NCI-H187 (cell line): ENCODE data around the gene SMPD3.

Experiments
- DNase-seq, 2 experiments: peaks; one replicate each; lab custom pipeline; 2025; lab: John Stamatoyannopoulos, UW

The SMPD3 gene

DNA sequence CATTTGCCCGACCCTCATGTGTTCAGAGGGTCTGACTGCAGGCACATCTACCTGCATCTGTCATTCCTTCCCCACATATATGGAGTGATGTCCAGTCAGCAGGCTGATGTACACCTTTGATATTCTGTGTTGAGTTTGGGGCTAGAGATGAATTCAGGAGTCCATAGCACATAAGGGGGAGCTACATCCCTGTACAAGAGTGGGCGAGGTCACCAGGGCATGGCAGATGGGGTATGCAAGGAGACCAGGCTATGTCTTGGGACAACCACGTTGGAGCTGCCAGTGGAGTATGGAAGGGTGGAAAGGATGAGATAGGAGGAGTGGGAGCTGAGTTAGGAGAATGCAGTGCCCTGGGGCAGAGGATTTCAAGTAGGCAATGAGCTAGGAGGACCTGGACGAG lies 15.0 kb downstream of the SMPD3 start:
- DNase-seq: no peak

DNA sequence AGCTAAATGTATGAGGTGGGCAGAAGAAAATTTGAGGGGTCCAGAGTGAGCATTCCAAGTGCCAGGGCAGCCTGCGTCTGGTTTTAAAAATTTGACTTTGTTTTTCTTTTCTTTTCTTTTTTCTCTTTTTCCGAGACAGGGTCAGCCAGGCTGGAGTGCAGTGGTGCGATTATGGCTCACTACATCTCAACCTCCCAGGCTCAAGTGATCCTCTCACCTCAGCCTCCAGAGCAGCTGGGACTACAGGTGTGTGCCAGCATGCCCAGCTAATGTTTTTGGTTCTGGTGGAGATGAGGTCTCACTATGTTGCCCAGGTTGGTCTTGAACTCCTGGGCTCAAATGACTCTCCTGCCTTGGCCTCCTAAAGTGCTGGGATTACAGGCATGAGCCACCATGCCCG lies 15.6 kb downstream of the SMPD3 start:
- no peak for DNase-seq

DNA sequence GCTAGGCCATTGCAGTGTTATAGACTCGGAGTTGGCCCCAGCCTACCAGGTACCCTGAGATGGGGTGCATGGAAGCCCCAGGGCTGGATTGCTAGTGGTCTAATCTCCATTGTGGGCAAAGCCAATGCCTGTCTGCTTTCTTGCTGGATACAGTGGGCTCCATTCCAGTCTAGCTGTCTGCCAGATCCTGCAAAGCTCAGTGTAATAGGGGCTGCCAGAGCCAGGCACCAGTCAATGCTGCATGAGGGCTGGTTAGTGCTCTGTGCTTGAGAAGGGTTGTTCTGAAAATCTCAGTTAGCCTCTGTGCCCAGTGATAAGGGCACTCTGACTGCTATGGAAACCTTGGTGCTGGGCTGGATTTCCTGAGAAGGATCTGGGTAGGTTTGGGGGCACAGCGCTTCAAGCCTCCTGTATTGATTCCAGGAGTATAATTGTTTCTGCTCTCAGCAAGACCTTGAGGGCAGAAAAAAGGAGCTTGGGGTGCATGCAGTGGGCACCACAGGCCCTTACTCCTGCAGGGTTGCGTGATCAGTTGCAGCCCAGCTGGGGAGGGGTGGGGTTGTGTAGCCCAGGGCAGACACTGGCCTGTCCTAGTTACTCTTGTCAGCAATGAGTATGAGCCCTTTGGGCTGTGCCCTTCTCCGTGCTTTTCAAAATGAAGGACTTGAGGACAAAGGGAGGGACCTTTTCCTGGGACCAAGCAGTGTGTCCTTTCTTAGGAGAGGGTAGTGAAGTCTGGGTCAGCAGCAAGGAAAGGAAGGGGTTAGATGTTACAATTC lies 19.0 kb downstream of the SMPD3 start:
- DNase-seq: no peak

DNA sequence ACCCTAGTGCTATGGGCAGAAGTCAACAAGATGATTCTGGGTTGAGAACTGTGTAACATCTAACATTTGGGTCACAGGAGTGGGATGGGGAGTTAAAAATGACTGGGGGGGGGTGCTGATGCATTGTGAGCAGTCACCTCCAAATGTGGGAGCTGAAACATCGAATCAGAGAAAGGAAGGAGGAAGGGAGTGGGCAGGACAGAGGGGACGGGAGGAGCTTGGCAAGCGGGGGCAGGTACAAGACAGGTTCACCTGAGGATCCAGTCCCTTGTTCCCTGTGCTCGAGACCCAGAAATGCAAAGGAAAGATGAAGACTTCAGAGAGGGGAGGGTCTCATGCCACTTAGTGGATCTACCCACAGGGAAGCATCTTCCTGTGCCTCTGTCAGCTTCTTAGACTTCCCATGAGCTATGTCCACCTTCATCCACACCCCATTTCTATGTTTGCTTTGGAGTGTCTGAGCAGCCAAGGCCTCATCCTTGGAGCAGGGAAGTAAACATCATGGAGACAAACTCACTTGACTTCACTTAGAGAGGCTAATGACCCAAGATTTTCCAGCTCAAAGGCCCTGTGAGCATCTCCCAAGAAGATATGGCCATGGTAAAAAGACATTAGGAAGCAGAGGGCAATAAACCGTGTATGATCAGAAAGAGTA lies 20.5 kb downstream of the SMPD3 start:
- DNase-seq: no peak

DNA sequence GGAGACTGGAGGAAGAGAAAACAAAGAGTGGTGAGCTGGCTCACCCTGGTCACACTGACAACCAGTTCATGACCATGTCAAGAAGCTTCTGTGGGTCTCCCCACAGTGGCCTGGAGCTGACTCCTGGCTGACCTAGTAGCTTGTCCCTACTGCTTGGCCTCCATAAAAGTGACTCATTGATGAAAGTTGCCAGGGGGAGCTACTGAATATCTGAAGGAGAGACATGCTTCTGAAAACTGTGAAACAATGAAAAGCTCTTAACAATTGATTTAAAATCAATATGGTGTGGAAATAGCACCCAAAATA lies 22.0 kb downstream of the SMPD3 start:
- DNase-seq: no peak

DNA sequence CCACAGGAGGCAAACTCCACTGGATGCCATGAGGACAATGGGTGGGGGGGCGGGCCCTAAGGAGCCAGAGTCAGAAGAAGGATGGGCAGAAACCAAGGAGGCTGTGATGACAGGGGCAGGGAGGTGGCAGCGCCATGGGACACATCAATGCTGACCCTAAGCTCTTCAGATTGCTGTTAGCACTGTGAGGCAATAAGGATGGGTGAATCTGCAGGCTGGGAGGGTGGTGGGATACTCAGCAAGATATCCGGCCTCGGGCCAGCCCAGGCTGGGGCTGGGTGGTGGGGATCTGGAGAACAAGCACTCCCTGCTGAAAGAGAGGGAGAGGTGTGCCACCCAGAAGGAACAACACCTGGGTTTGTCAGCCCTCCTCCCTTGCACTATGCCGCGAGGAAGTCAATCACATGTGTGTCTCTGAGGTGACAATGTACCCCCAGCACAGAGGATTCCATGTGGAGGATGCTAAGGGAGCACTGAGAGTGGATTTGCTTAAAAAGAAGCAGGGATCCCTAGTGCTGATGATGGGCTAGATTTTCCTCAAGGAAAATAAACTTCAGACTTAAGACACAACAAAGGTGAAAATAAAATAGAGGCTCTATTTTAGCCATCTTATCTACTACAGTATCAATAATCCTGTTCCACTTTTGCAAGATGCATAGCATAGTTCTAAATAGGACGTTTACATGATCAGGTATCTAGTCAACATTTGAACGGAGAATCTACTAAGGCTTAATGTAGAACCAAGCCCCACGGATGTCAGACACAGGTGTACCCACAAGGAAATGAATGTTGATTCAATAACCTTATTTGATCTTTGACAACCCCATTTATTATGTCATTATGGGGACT lies 22.6 kb downstream of the SMPD3 start:
- DNase-seq: no peak

DNA sequence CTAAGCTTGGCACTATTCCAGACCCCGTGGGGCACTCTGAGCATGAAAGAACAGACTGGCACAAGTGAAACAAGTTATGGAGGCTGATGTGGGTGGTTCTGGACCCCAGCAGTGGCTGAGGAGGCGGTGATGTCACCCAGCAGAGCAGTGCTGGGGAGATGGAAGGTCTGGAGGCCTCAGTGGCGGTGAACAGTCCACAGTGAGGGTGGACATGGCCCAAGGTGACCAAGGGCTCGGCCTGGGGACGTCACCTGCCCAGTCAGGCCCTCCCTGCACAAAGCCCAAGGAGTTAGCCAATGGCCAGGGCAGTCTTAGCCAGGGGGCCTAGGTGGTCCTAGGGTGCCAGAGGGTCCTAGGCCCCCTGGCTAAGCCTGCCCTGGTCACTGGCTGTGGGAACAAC lies 24.5 kb downstream of the SMPD3 start:
- no peak for DNase-seq

DNA sequence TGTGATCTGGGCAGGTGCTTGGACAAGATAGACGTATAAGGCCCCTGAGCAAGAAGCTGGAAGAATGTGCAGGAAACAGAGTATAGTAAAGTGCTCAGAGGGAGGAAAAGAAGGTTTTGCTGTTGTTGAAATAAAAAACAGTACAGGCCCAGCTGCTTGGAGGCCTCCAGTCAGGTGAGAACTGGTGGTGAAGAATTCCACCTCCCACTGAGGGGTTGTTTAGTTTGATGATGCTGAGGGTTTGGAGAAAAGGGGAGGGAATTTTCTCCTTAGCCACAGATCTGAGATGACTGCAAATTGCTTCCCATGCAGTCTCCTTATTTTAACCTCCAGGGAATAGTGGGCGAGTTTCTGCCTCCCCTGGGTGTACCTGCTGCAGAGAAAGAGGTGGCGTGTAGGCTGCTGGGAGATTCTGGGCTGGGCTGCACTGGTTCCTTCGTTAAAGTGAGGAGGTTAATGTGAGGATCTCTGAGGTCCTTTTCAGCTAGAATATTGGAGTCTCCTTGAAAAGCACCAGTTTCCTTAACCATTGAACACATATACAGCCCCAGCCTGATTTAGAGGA lies 25.8 kb downstream of the SMPD3 start:
- DNase-seq: no peak

DNA sequence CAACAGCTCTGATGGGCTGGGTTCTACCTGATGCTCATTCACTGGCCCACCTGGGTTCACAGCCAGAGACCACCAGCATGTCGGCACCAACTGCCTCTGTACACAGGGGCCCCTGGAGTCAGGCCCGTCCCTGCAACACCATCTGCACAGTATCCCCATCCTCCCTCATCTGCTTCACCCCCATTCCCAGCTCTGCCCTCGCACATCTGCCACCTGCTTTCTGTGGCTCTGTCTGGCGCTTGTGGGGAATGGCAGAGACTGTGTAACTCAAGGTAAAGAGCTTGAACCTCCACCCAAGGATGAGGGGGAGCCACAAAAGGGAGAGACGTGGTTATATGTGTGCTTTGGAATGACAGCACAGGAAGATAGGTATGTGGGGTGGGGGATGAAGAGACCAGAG lies 27.2 kb downstream of the SMPD3 start:
- no peak for DNase-seq

DNA sequence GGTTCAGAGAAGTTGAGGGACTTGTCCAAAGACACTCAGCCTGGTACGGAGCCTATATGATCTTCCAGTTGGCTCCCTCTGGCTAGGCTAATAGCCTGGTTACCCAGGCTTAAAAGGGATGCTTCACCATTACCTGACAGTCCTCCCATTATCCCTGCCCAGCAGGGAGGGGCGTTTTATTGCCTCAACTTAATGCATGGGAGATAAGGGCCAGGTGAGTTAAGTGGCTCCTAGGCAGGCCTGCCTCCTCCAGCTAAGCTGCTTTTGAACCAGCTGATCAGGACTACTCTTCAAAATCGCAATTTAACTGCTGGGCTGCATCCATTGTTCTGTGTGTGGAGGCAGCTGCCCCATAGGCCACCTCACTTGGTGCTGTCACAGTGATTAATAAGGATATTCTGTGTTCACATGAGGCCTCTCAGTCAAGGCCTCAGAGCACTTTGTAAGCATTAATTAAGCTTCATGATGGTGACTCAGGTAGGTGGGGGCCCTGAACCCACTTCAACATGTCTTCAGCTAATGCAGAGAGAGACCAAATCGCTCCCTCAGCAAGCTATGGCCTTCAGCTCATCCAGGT lies 27.9 kb downstream of the SMPD3 start:
- peak; percentile 85 to 92 for DNase-seq

DNA sequence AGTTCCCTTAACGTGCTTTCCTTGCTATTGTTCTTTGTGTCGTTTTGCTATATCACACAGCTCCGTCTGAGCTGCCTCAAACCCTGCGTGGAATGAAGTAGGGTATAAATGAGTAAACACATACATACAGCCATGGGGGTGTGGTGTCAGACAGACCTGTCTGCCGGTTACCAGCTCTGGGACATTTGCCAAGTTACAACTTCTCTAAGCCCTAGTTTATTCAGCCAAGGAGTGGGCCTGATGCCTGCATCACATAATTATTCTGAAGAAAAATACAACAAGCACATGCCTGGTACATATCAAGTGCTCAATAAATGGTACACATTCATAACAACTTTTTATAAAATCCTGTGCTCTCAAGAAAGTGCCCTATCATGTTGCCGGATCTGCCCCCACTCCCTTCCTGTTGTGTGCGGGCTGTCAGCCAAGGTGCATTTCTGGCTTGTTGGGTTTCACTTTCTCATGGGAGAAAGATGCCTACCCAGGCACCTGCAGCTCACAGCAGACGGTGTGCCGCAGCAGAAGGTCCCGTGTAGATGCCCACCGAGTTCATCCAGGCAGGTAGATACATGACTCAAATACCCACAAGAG lies 30.5 kb downstream of the SMPD3 start:
- peak in 1 of 2 experiments; percentile 23 for DNase-seq

DNA sequence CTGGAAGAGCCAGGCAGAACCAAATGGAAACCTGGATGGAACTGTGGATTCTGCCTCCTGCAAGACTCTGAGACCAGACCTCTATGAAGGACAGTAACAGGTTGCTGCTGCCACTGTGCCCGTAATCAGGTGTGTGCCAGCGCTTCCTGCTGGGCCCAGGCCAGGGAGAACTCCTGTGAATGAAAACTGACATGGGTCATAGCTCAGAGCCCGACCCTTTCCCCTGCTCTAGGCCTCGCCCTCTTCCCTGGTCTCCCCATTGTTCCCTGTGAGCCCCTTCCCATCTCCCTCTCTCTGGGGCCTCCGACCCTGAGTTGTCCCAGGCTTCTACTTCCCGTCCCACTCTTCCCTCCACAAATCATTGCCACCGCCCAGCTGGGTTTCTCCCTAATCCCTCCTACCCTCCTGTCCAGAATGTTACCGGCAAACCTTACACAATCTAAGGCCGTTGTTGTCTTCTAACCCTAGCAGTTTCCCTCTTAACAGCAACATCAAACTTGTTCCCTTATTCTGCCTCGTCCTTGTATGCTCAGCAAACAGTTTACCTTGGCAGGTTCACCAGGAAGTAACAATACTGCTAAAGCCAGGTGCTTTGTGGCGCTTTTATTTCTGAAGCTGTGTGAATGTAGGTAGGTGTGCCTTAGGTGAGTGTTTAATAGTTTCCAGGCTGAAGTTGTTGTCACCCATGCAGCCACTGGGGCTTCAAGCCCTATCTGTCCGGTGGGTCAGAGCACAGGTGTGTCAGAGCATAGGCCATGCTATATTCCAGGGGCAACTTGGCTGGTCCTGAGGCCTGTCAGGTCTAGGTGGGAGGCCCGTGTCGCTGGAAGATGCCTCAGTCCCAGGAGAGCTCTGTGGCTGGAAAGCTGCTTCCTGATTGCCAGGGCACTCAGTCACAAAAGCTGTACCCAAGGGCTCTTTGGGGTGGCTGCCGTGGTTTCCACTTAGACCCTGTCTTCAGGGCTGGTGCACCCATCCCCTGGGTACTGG lies 32.0 kb downstream of the SMPD3 start:
- no peak for DNase-seq

DNA sequence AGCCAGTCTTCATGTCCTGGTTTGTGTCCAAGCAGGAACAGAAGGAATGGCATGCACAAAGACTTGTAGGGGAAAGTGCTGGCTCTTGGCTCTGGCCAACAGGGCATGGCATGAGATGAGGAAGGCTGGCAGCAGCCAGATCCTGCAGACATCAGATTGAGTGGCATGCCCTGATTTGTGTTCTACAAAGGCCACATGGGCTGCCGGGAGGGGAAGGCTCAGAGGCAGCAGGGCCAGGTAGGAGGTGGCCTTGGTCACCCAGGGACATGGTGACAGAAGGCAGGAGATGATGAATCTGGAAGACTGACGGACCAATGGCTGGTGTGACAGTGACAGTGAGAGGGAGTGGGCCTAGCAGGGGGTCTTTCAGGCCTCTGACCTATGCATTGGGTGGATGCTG lies 33.7 kb downstream of the SMPD3 start:
- no peak for DNase-seq

DNA sequence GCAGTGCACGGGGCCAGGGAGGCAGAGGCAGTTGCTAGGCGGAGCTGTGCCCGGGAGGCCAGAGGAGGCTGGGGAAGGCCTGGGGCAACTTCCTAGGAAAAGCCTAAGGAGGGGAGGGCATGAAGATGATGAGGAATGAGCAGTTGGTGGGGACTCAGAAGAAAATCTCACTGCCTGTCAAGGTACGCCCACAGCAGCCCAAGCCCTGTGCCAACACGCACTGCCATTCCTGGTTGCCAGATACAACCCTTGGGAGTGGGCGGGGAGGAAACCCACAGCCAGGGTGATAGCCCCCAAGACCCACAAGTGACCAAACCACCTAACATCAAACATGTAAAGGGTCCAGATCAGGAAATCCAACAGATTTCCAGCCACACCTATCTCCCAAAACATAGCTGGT lies 36.2 kb downstream of the SMPD3 start:
- no peak for DNase-seq

DNA sequence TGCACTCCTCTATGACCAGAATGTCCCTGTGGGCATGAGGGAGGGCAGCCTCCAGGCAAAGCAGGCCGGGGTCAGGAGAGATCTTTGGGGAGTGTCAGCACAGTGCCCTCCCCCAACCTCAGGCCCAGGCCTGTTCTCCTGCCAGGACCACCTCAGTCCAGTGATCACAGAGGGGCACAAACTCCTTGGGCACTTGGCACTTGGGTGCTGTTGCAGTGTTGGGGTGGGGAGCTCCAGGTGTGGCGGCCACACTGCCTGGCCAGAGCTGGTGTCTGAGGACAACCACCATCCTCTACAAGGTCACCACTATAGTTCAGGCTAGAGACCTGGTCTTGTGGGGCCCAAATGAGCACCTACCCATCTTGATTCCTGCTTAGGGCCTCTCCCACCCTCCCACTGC lies 37.2 kb downstream of the SMPD3 start:
- no peak for DNase-seq

DNA sequence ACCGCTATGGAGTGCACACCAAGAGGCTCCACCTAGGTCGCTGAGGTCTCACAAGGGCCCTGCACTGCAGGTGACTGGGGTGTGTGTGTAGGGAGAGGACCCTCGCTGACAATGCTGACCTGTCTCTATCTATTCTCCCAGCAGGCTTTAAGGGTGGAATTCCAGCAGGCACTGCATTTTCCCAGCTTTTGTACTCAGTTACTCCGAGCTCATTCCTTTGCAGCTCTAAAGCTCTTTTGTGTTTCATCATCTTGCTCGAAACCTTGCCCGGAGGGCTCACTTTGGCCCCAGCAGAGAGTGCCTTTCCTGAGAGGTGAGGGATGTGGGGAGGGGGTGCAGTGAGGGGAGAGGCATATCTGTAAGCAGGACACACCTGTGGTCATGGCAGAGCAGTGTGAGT lies 39.3 kb downstream of the SMPD3 start:
- DNase-seq: no peak

DNA sequence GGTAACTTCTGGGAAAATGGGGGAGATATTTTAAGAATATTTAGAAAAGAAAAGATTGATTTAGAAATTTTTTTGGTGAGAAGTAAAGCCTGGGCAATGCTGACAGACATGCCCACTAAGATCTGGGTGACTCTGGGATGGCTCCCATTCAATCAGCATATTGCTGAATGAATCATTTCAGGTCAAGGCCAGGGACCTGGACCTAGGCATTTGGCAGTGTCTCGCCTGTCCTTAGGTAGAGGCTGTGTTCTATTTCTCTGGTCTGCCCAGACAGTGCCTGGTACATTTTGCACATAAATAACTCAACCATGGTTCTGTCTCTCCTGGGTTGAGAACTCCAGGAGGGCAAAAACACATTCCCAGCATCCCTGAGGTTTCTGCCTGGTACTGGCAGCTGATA lies 39.9 kb downstream of the SMPD3 start:
- DNase-seq: no peak

DNA sequence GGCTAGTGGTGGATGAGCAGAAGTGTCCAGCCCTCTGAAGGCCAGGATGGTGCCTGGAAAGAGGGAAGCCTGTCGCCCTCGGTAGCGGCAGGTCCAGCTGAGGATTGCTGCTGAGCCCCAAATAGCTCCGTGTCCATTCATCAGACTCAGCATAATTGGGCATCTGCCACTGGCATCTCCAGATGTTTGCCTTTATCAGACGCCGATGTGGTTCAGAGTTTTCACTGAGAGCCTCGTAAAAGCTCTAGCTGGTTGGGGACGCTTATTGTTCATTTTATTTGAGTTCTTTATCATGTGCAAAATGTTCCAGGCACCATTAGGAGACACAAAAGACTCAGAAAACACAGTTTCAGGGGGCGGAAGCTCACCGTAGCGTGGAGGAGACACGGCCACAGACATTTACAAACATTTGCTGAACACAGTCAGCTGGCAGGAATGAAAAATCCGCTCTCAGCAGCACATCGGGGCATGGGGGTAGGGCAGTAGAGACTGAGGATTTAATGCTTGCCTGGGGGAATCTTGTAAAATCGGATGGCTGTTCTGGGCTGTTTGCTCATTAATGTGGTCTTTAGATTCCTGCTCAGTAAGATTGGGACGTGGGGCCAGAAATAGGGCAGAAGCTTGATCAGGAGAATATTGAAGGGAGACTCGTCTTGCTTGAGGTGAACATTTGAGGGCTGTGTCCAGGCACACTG lies 41.7 kb downstream of the SMPD3 start:
- DNase-seq: peak in 1 of 2 experiments; percentile 24

DNA sequence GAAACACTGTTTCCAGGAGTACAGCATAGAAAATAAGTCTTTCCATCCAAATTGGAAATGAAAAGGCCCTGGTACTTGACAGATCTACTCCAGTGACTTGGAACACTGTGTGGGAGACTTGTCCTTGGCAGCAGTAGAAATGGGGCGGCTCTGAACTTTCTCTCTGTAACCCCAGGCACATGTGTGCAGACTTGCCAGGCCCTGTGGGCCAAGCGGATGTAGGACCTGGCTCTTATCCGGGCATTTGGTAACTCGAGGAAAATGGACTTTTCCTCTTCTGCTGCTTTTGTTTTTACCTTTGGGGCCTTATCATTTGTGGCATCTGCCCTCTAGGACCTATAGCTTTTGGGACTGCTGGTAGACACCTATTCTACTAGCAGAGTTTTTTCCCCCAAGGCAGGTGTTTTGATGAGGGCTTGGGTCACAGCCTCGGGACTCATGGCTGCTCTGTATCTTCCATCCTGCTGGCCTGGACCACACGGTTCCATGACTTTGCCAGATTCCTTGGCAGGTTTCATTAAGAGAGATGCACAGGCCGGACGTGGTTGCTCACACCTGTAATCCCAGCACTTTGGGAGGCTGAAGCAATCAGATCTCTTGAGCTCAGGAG lies 43.5 kb downstream of the SMPD3 start:
- DNase-seq: no peak

DNA sequence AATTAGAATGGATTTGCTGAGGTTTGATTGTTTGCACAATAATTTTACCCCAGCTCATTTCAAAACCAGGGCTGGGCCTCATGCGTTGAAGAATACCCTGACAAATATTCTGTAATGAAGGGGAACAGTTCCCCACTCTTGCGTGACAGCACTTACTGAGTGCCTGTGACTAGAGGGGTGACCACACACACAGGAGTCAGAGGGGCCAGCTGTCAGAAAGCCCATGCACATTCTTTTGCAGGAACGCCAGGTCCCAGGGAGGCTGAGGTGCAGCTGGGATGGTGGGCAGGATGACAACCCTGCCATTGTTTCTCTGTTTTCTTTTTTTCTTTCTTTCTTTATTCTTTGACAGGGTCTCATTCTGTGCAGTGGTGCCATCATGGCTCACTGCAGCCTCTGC lies 44.6 kb downstream of the SMPD3 start:
- DNase-seq: no peak
